ENCODE measurements around the gene PAX7. TPM values are rescaled to one million over a fixed set of nuclear protein-coding genes. Genes with fewer than 3 reads are reported as not detected.

PAX7 gene
- polyA plus RNA-seq, 1 donor, result not detected

- no peak for DNase-seq
Observed at GRCh38 chr1:18796950-18797349, 166.3 kb downstream of the PAX7 start.

Other genes starting within 250 kb of the PAX7 start
- gene KLHDC7A, start 149.9 kb upstream of the PAX7 start, polyA plus RNA-seq (ENCODE audit: insufficient read length), result 9.7 TPM
- not detected for gene TAS1R2, start 228.8 kb downstream of the PAX7 start, polyA plus RNA-seq (ENCODE audit: insufficient read length)

All from left kidney (tissue), 2 donors.